T1000 (cell line): ENCODE measurements around the gene ASB9.
"Not testable (repeated sequence)": the region's sequence is repeated elsewhere in the genome, so short reads cannot be mapped to it uniquely, and the experiment has no call there.

Experiments used
- DNase-seq: peaks from one replicate; lab custom pipeline; 2025; ENCODE audit warnings: mixed read lengths; lab: John Stamatoyannopoulos, UW

ASB9 gene

DNA sequence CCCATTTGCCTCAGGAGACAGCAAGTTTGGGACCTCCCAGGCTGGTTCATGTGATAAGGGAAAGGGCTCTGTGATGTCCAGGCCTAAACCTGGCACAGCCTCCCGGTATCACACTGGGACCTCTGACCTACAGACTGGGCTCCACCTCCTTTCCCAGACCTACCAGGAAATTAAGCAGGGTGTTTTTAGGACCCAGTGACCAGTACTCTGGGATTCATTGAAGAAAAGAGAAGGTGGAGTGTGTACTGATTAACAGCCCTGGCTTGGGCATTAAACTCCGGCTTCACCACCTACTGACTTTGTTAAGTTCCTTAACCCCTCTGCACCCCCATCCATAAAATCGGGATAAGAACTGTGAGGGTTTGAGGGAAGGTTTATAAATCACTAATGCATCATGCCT is 28.6 kb downstream of the ASB9 start:
- DNase-seq, result no peak

DNA sequence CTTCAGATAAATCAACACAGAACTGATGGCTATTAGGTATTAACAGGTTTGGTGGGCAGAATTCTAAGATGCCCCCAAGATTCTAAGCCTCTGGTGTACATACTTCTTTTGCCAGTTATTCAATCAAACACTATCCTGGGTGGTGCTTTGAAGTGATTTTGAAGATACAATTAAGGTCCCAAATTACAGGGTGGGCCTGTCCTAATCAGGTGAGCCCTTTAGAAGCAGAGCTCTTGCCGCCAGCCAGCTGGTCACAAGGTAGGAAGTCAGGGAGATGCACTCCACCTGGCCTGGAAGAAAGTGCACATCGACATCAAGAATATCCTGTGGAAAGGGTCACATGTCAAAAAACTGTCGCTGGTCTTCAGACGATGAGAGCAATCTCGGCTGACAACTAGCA is 29.5 kb downstream of the ASB9 start:
- no peak for DNase-seq

DNA sequence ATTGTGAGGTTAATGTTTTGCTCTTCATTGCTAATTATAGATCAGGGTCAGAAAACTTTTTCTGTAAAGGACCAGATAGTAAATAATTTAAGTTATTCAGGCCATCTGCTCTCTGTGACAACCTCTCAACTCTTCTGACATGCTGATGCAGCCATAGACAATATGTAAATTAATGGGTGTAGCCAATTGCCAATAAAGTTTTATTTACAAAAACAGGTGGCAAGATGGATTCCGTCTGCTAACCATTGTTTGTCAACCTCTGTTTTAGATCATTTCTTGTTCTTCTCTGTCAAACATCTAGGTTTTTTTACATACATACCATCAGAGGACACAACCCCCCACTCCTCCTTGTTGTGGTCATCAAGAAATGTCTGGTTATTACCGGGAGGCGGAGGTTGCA is 33.7 kb downstream of the ASB9 start:
- no peak for DNase-seq

DNA sequence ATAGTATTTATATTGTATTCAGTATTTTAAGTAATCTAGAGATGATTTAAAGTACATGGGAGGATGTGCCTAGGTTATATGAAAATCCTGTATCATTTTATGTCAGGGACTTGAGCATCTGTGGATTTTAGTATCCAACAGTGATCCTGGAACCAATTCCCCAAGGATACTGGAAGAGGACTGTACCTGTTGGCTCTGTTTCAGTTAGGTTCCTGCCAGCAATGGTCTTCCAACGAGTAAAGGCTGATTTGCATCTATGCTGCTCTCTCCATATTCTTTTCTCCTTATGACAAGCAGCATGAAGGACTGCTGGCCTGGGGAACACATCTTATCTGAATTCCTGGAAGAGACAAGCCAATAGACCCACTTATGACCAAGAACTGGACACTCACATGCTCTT is 34.9 kb downstream of the ASB9 start:
- no peak for DNase-seq

DNA sequence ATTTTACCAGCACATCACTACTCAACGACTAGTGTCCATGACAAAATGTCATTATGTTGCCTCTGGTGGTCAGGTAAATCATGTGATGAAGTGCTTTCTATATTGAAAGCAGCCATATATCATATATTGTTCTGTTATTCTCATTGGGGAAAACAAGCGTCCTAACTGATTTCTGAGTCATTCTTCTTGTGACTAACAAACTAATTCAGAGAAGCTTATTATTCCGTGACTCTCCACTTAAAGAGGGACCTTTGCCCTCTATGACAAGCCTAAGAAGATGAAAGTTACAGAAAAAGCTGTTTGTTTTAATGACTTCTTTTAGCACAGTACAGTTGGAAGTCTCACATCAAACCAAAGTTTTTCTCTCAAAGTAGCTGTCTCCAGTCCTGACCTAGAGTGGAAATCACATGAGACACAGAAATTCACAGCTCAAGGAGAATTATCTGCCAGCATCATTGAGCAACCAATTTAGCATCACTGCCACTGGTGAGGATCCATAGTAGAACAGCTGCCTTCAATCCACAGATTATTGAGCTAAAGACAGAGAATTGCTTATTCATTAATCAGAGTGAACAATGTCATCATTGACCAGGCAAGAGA is 36.4 kb downstream of the ASB9 start:
- no peak for DNase-seq

DNA sequence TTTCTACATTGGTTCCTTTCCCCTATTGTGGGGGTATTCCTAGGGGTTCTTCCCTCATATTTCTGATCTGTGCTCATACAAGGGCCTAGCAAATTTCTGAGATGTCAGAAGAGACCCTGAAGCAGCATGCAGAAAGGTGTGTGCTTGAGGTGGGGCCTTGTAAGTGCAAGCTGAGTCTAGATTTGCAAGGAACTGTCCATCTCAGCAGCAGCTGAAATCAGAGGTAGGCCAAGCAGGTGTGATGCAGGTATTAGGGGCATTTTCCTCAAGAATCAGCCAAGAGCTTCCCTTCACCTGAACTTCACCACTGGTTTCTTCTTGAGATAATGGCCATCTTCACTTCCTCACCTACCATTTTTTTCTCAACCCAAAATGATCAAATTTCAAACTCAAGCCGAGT is 45.1 kb downstream of the ASB9 start:
- no peak for DNase-seq

DNA sequence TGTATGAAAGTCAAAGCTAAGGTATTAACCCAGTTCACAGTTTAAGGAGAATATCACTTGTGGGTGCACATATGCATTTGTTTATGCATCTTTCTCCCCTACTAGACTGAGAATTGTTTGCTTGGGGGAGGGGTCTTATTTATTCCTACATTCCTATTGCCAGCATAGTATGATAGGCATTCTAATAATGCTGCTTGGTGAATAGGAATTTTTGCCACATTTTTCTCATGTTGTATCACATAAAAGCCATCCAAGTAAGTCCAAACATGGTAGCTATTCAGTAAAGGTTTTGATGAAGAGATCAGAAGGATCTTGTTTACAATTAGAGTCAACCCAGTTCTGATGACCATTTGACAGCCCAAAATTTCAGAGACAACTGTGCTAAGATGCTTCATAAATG is 48.6 kb downstream of the ASB9 start:
- no peak for DNase-seq

DNA sequence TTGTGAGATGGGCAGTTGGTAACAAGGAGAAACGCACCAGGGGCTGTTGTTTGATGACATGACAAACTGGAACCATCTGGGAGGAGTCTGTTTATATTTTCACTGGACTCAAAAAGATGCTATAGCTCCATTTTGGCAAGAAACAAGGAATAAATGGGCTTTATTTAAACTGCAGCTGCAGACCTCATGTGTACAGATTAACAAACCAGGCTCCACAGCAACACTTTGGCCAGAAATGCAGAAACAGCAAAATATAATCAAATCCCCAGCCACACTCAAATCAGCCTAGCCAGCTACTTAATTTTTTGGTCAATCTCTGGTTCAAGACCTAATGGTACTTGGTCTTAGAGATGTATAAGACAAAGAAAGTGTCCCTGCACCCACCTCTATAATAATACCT is 52.7 kb downstream of the ASB9 start:
- DNase-seq, result no peak

DNA sequence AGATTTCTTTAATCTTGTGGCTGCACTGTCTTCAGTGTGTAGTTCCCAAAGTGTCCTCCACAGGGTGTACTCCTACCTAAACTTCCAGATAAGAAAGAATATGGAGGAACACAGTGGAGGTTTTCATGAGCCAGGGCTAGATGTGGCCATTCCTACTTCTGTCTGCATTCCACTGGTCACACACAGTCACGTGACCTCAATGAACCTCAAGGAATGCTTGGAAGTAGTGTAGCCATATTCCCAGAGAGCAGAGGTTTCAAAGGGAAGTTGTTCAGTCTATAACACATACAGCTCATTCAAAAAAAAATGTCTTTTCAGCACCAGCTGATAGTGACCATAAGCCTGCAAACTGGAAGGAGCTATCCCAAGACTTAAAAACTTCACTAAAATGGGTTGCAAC is 53.6 kb downstream of the ASB9 start:
- no peak for DNase-seq

DNA sequence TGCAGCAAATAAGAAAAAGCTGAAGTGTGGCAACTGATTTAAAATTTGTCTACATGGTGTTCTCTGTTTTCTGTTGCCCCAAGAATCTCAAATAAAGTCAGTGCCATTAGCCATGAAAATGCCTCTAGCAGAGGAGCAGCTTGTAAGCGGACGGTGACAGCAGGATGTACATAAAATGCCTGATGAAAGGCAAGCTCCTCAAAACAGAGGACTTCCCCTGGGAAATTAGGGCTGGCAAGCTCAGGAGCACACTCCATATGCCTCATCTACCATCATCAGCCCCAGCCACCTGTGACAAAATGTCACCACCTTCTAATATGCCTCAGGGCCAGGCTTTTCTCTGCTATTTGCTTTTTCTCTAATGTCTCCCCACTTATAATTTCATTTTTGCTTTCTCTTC is 54.5 kb downstream of the ASB9 start:
- DNase-seq, result no peak

DNA sequence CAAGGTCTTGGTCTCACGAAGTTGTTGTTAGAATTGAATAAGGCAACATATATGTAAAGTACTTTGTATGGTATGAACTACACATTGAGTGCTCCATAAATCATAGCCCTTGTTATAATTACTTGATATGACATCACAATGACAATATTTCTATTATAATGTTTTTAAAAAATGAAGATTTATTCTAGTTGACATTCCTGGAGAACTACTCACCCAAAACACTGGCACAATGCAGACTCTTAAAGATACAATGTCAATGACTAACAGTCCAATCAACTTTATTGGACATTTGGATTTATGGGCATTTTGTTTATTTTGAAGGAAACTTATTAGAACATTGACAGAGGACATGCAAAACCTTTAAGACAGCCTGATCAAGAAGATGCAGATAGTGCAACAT is 55.3 kb downstream of the ASB9 start:
- DNase-seq, result no peak

DNA sequence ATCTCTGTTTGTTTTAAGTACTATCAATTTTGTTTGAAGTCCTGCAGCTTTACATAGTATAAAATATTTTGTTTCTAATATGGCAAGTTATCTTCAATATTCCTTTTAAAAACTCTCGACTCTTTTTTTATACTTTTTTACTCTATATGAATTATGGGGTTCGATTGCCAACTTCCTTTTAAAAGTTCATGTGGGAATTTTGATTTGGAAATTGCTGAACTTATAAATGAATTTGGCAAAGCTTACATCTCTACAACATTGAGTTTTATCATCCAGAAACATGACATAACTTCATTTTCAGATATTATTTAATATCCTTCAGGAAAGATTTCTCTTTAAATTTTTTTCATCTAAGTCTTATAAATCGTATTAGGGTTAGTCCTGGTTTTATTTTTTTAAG is 60.8 kb downstream of the ASB9 start:
- no peak for DNase-seq

DNA sequence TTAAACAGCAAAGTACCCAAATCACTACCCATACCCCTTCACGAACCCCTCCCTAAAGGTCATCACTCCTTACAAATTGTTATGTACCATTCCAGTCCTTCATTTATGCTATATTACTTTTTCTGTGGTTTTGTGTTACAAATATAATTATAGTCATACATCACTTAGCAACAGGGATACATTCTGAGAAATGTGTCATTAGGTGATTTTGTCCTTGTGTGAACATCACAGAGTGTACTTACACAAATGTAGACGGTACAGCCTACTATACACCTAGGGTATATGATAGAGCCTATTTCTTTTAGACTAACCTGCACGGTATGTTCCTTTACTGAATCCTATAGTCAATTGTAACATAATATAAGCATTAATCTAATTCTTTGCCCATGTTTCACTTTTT is 61.9 kb downstream of the ASB9 start:
- DNase-seq, result no peak

DNA sequence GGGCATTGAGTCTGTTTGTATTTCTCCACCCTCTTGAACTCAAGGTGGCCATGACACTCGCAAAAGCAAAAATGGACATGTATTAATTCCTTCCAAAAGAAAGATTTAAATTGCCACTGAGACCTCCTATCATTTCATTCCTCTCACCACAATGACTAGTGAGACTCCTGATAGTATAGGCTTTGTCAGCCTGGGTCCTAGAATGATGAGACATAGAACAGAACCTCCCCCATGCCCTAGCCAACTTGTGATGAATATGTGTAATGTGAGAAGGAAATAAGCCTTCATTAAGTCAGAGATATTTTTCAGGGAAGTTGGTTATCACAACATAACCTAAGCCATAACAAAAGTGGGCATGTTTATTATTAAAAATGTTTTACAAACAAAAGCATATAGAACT is 62.5 kb downstream of the ASB9 start:
- no peak for DNase-seq

DNA sequence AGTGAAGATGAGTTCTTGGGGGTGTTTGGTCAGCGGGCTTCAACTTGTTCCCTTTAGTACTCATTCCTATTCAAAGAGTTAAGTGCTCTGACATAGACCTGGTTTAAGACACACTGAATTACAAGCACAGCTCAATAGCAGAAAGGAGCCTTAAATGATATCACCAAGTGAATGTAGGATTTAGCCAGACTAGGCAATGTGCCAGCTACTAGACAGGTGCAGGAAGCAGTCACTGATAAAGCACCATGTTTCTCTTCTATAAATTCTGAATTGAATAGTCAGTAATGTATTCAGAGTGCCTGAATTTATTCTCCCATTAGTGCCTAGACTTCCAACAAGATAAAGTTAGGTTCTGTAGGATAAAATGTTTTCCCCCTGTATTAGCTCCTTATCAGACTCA is 63.6 kb downstream of the ASB9 start:
- DNase-seq, result no peak

DNA sequence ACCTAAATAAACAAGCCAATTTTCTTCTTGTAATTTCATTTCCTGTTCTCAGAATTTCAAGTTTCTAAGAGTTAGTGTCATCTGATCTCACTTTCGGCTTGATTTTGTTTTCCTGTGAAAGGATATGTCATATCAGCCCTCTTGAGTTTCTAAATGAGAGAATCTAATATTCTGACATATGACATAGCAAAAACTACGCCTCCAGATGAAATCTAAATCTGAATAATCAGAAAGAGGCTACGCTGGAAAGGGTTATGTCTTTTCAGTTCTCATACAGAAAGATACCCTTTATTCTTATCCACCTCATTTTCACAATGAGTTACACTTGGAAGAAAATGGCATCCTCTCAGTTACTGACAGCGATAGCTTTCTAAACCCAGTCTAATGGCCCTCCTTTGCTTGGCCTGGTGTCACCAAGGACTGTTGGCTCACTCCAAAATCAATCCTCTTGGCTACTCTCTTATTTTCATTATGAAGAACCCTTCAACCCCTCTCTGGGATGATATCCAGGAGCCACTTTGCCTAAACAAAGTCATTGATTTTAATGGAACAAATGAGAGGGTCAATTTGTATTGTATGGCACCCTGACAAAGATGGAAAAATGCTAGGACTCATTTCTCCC is 65.6 kb downstream of the ASB9 start:
- no peak for DNase-seq

DNA sequence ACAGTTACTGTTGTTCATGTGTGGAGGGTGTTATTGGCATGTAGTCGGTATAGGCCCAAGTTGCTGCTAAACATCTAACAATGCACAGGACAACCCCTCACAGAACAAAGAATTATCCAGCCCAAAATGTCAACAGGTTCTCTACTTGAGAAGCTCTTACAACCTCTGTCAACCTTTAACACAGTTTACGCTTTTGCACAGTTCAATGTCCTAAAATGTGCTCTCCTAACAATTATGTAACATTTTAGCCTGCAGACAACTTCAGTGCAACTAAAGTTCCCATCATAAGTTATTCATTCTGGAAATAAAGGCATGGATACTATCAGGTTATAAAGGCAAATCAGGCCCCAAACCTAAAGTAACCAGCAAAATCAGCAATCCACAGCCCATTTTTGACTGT is 66.2 kb downstream of the ASB9 start:
- no peak for DNase-seq

DNA sequence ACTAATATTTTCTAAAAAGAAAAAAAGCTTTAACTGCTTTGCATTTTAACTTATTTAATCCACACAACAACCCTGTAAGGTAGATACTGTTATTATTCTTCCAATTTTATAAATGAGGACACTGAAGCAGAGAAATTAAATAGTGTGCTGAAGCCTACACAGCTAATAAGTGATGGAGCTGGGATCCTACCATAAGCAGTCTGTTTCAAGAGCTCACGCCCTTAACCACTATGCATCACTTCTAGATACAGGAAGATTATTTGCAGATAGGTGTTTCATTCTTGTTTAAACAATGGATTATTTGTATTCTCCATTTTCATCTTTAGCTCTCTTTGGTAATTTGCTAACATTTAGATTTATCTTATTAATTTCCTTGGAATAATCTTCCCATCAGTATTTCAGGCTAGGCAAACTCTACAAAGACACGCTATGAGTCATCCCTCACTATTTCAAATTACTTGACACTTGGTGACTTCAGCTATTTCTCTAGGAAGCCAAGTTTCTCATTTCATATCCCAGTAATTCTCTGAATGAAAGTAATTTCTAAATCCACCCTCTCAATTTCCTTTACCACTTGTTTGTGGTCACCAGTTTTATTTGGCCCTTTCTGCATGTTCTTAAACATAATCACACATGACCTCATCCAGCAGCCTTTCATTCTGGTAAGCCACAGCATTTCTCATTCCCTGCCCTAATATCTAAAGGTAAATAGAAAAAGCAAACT is 67.3 kb downstream of the ASB9 start:
- no peak for DNase-seq

DNA sequence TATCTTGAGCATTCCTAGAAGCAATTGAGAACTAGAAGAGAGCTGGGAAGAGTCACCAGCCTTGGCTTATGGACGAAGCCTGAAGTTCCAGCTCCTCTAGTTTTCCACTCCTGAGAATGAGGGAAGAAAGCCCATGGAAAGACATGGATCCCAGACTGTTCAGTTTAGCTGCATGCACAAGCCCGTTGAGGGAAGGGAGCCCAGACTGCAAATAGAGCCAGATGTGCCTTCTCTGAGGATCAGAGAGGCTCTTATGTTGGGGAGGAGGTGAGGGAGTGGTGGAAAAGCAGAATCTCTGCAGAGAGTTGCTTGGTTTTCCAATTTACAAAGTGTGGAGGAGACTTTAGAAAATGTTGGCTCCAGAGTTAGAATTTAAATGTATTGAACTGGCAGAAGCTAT is 69.0 kb downstream of the ASB9 start:
- DNase-seq, result no peak

DNA sequence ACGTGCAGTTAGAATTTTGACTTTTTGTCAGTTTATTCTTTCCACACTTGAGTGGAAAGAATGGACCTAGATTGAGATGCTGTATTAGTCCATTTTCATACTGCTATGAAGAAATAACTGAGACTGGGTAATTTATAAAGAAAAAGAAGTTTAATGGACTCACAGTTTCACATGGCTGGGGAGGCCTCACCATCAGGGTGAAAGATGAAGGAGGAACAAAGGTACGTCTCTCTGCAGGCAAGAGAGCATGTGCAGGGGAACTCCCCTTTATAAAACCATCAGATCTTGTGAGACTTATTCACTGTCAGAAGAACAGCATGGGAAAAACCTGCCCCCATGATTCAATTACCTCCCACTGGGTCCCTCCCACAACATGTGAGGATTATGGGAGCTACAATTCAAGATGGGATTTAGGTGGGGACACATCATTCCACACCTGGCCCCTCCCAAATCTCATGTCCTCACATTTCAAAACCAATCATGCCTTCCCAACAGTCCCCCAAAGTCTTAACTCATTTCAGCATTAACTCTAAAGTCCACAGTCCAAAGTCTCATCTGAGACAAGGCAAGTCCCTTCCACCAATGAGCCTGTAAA is 71.2 kb downstream of the ASB9 start:
- not testable (repeated sequence) for DNase-seq

DNA sequence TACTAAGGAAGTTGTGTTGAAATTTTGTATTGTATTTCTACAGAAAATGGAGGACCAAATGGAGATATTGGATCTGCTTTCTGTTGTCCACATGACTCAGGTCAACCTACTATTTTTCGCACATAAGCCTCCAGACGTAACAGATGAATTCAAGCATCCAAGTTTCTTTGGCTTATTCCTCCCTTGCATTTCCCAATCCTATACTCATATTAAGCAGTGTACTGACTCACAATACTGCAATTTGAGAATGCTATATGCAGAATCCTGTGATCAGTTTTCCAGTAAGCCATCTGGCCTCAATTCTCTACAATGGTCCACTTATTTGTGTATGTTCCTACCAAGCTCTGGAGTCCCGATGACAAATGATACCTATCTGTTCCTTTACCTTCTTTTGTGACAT is 75.7 kb downstream of the ASB9 start:
- DNase-seq, result no peak
